ENCODE results near the gene SUGT1. TPM values are rescaled to one million over a fixed set of nuclear protein-coding genes. Genes with fewer than 3 reads are reported as not detected.

The SUGT1 gene
- total RNA-seq, 2 donors from 2014 or later, result 33.4 to 38.3 TPM

GRCh38 chr13:52744842-52745375 lies 92.3 kb downstream of the SUGT1 start:
- Histone ChIP-seq H3K9me3 (no peaks in the 10 kb centered on the region), H3K4me1 (no peaks in the 10 kb centered on the region), H3K4me3 (no peak overlapping the region), H3K27ac (no peak overlapping the region), H3K36me3 (no peaks in the 10 kb centered on the region), H3K27me3 (peaks cover 0 to under 1% of the 10 kb centered on the region in 2 donors)
- DNase-seq (ENCODE audit: low spot score), result no peak
- TF ChIP-seq CTCF (IDR thresholded peaks at IDR 0.05), result no peak

- TF ChIP-seq CTCF (IDR thresholded peaks at IDR 0.05), result no peak
- no peak overlapping the region for H3K27ac ChIP-seq
- H3K4me1 ChIP-seq, result no peaks in the 10 kb centered on the region
- H3K9me3 ChIP-seq, result no peaks in the 10 kb centered on the region
- DNase-seq (ENCODE audit: low spot score), result no peak
- no peak overlapping the region for H3K4me3 ChIP-seq
- no peaks in the 10 kb centered on the region for H3K27me3 ChIP-seq
- no peaks in the 10 kb centered on the region for H3K36me3 ChIP-seq
Observed at GRCh38 chr13:52746141-52746540, 93.5 kb downstream of the SUGT1 start.

GRCh38 chr13:52749419-52749818 lies 96.8 kb downstream of the SUGT1 start:
- Histone ChIP-seq H3K27me3 (no peaks in the 10 kb centered on the region), H3K27ac (no peak overlapping the region), H3K36me3 (no peaks in the 10 kb centered on the region), H3K9me3 (no peaks in the 10 kb centered on the region), H3K4me3 (no peak overlapping the region), H3K4me1 (no peaks in the 10 kb centered on the region)
- no peak for TF ChIP-seq CTCF (IDR thresholded peaks at IDR 0.05)
- DNase-seq (ENCODE audit: low spot score), result no peak

Other genes with a start within 250 kb of the SUGT1 start
- gene THSD1, start 246.7 kb upstream of the SUGT1 start, total RNA-seq, result 1 to 10 TPM; 6.5 to 7.3 TPM
- gene VPS36, start 202.2 kb upstream of the SUGT1 start, total RNA-seq, result 10 to 100 TPM; 28.3 to 61.3 TPM
- 1 to 10 TPM; 4.7 to 7.0 TPM for gene CKAP2, start 197.4 kb upstream of the SUGT1 start, total RNA-seq
- gene HNRNPA1L2, start 10.4 kb upstream of the SUGT1 start, total RNA-seq, result 1 to 10 TPM; 1.8 to 2.2 TPM
- not detected for gene CNMD, start 87.0 kb downstream of the SUGT1 start, total RNA-seq
- gene PCDH8, start 195.8 kb downstream of the SUGT1 start, total RNA-seq, result not detected